Retinal pigment epithelial cell (primary cell): ENCODE measurements around the gene COX19.

Experiments
- DNase-seq: peaks from one replicate; pipeline ENCODE4 v3.0.0-alpha.2; 2010; ENCODE audit warnings: low read depth
- H3K4me3 ChIP-seq: 2 replicates; pipeline ENCODE4 v1.5.1; 2011; ENCODE audit warnings: mild to moderate bottlenecking, low read length, control low read depth, moderate library complexity
- CTCF ChIP-seq: conservative IDR thresholded peaks from 2 replicates; pipeline ENCODE4 v1.5.1; 2011; ENCODE audit warnings: low read depth, low read length, control low read depth, inconsistent platforms

The COX19 gene

GRCh38 chr7:970744-971143 lies 4.6 kb downstream of the COX19 start:
- no peak for TF ChIP-seq CTCF
- no peak for DNase-seq
- no peak overlapping the region for H3K4me3 ChIP-seq

GRCh38 chr7:969403-969802 lies 5.9 kb downstream of the COX19 start:
- DNase-seq, result no peak
- no peak for TF ChIP-seq CTCF
- H3K4me3 ChIP-seq, result no peak overlapping the region

GRCh38 chr7:968205-969105 lies 6.9 kb downstream of the COX19 start:
- no peak for DNase-seq
- TF ChIP-seq CTCF, result no peak

GRCh38 chr7:967361-968082 lies 7.8 kb downstream of the COX19 start:
- DNase-seq, result no peak
- TF ChIP-seq CTCF, result no peak
- H3K4me3 ChIP-seq, result no peak overlapping the region

More at GRCh38 chr7:968205-969105, 6.9 kb downstream of the COX19 start:
- H3K4me3 ChIP-seq, result no peak overlapping the region

GRCh38 chr7:966291-967069 lies 8.9 kb downstream of the COX19 start:
- no peak for TF ChIP-seq CTCF
- DNase-seq, result no peak
- no peak overlapping the region for H3K4me3 ChIP-seq

- DNase-seq, result no peak
- TF ChIP-seq CTCF, result no peak
- no peak overlapping the region for H3K4me3 ChIP-seq
Measured at GRCh38 chr7:964401-965231, 10.7 kb downstream of the COX19 start.
